ENCODE measurements around the gene OR10Z1.

Gene OR10Z1

DNA sequence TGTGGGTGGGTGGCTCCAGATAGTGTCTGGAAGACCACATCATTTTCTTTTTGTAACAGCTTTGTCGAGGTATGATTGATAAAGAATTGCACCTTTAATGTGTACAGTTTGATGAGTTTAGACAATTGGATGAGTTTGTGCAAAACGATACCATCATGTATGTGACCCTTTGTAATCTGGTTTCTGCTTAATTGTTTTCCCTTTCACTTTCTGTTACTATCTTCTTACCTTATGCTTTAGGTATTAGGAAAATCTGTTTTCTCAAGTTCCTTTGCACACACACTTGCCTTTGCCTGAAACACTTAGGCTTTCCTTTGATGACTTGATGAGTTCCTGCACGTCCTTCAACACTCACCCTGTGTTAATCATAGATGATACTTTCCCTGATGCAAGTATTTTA, 6.8 kb downstream of the OR10Z1 start:
- no peak for DNase-seq (ENCODE audit: insufficient read length)
- no peak for FAIRE-seq
- TF ChIP-seq POLR2AphosphoS5 (IDR thresholded peaks at IDR 0.05; ENCODE audit: low read depth, low read length) (no peak), POLR2A (IDR thresholded peaks at IDR 0.05; ENCODE audit: low read depth, low read length) (no peak), TAF1 (IDR thresholded peaks at IDR 0.05; ENCODE audit: borderline replicate concordance, low read depth, low read length) (no peak)

DNA sequence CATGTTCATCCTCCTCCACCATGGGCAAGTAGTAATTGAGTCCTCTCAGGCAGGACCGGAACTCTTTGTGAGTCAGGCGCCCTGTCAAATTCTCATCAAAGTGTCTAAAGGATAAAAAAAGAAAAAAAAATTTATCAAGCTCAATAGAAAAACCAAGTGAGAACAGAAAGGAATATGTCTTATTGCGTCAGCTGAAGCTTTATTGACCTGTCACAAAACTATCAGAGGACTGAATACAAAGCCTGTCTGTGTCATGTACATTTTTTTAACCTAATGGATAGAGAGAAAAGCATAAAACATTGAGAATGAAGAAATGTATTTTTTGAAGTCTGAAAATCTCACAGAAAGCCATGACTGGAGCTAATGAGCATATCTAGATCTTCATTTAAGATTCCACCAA, 8.7 kb downstream of the OR10Z1 start:
- FAIRE-seq (no peak), DNase-seq (ENCODE audit: insufficient read length) (no peak)
- TF ChIP-seq POLR2AphosphoS5 (IDR thresholded peaks at IDR 0.05; ENCODE audit: low read depth, low read length): no peak

DNA sequence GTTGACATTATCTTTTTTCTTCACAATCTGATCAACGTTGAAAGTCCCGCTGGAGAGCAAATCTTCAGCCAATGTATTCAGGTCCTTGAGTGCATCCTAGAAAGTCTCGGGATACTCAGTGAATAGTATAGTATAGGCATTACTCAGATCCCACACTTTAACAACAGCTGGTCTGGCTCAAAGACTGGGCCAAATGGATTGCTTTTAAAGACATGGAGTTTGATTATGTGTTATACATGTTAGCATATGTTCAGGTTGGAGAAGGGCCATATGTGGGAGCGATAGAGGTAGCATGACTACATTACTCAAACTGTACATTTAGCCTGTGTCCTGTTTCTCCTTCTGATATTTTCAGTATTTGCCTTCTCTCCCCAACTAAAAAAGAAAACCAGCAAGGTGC, 33.1 kb downstream of the OR10Z1 start:
- no peak for TF ChIP-seq TAF1 (IDR thresholded peaks at IDR 0.05; ENCODE audit: borderline replicate concordance, low read depth, low read length)
- TF ChIP-seq POLR2AphosphoS5 (IDR thresholded peaks at IDR 0.05; ENCODE audit: low read depth, low read length): no peak
- no peak for TF ChIP-seq POLR2A (IDR thresholded peaks at IDR 0.05; ENCODE audit: low read depth, low read length)
- no peak for FAIRE-seq

DNA sequence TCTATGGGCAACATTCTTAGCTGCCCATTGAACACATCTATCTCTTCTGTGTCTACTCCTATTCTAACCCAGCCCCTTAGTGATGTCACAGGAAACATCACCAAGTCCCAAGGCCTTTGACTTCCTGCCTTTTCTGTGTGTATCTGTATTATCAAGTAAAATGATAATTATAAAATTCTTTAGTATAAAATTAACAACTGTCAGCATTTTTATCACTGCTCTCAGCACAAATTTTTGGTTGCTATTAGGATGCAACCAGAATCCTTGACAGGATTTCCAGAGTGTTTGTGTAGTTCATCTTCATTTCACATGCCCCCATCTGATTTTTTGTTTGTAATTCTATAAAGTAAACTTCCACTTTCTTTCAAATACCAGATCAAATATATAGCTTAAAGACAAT, 33.8 kb downstream of the OR10Z1 start:
- no peak for DNase-seq (ENCODE audit: insufficient read length)
- no peak for FAIRE-seq
- TF ChIP-seq POLR2AphosphoS5 (IDR thresholded peaks at IDR 0.05; ENCODE audit: low read depth, low read length) (no peak), POLR2A (IDR thresholded peaks at IDR 0.05; ENCODE audit: low read depth, low read length) (no peak), TAF1 (IDR thresholded peaks at IDR 0.05; ENCODE audit: borderline replicate concordance, low read depth, low read length) (no peak)

More for the DNA sequence above, 33.1 kb downstream of the OR10Z1 start:
- DNase-seq (ENCODE audit: insufficient read length): no peak

DNA sequence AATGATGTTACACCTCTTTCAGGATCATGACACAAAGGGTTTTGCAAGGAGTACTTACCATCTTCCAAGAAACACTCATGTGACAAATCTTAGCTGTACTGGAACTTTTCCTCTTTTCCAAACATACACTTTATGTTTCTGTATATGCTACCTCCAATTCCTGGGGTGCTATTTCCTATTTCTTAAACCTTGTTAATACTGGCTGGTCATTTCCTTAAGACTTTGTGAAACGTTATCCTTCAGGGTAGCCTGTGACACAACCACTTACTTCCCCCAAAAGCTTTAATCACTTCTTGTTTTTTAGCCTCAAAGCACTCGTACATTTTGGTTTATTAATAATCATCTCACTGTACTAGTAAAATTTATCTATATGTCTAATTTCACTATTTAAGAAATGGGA, 39.4 kb downstream of the OR10Z1 start:
- FAIRE-seq: no peak
- no peak for TF ChIP-seq POLR2AphosphoS5 (IDR thresholded peaks at IDR 0.05; ENCODE audit: low read depth, low read length)
- no peak for TF ChIP-seq POLR2A (IDR thresholded peaks at IDR 0.05; ENCODE audit: low read depth, low read length)
- TF ChIP-seq TAF1 (IDR thresholded peaks at IDR 0.05; ENCODE audit: borderline replicate concordance, low read depth, low read length): no peak
- DNase-seq (ENCODE audit: insufficient read length): no peak

DNA sequence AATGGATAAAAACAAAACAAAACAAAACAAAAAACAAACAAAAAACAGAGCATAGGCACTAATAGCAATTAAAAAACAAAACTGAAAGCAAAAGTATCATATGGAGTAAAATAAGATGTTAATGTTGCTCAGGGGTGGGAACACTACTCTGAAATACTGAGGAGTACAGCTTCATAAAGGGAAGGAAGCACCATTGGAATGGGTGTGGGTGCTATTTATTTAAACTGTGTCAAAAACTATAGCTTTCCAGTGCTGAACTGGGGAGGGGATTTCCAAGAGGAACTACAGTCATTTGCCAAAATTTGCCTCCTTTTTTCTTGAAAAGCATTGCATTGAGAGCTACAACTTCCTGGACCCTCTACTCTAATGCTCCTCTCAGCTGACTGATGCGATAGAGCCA, 41.4 kb downstream of the OR10Z1 start:
- DNase-seq (ENCODE audit: insufficient read length) (no peak), FAIRE-seq (no peak)
- no peak for TF ChIP-seq POLR2AphosphoS5 (IDR thresholded peaks at IDR 0.05; ENCODE audit: low read depth, low read length)
- no peak for TF ChIP-seq POLR2A (IDR thresholded peaks at IDR 0.05; ENCODE audit: low read depth, low read length)
- no peak for TF ChIP-seq TAF1 (IDR thresholded peaks at IDR 0.05; ENCODE audit: borderline replicate concordance, low read depth, low read length)

DNA sequence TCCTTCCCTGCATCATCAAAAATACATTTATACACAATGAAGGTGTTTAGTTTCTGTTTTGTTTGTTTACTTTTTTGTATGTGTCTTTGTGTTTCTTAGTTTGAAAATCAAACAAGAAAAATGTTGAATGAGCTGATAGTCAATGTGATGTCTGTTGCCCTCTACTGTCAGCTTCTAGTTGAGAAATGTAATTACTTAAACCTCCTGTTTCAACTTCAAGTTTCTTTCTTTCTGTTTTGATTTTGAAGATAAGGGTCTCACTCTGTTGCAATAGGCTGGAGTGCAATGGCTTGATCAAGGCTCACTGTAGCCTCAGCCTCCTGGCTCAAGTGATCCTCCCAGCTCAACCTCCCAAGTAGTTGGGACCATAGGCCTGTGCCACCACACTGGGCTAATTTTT, 44.0 kb downstream of the OR10Z1 start:
- DNase-seq (ENCODE audit: insufficient read length) (no peak), FAIRE-seq (no peak)
- TF ChIP-seq POLR2A (IDR thresholded peaks at IDR 0.05; ENCODE audit: low read depth, low read length): no peak
- no peak for TF ChIP-seq POLR2AphosphoS5 (IDR thresholded peaks at IDR 0.05; ENCODE audit: low read depth, low read length)
- no peak for TF ChIP-seq TAF1 (IDR thresholded peaks at IDR 0.05; ENCODE audit: borderline replicate concordance, low read depth, low read length)

DNA sequence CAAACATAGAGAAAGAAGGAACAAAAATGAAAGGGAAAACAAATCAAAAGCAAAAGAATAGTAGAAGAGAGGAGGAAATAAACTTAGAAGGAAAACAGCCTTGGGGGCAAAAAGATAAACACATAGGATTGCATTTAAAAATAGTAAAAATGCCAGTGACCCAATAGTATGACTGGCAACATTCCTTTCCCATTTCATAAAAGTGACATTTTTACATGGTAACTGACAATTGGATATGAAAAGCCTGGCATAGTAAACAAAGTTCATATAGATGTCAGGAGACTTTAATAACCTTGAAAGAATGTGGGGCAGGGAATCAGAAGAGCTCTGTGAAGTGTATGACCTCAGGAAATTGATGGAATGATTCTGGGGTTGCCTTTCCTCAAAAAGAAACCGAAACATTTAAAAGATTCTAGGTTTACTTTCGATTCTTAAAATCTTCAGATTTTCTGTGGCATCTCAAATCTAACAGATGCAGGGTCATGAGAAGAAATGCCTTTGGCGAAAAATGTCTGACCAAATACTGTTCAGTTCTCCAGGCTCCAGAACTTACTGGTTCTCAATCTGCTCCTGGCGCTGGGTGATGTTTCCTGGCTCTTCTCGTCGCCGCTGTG, 47.8 kb downstream of the OR10Z1 start:
- no peak for TF ChIP-seq POLR2A (IDR thresholded peaks at IDR 0.05; ENCODE audit: low read depth, low read length)
- no peak for TF ChIP-seq TAF1 (IDR thresholded peaks at IDR 0.05; ENCODE audit: borderline replicate concordance, low read depth, low read length)
- TF ChIP-seq POLR2AphosphoS5 (IDR thresholded peaks at IDR 0.05; ENCODE audit: low read depth, low read length): no peak
- DNase-seq (ENCODE audit: insufficient read length) (no peak), FAIRE-seq (no peak)

DNA sequence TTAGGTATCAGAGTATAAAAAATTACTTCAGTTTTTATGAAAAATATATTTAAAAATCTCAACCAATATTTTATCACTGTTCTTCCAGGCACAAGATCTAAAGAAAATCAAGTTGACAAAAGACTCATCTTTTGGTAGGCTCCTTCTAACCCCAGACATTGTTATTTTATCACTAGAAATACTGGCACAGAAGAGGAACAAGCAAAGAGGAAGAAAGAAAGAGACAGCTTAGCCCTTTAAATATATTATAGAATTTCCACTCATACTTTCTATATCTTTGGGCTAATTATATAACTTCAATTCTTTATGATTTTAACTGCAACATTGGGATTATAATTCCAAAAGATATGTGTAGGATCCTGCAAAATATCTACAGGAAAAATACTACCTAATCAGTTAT, 49.0 kb downstream of the OR10Z1 start:
- DNase-seq (ENCODE audit: insufficient read length) (no peak), FAIRE-seq (no peak)
- TF ChIP-seq POLR2A (IDR thresholded peaks at IDR 0.05; ENCODE audit: low read depth, low read length) (no peak), POLR2AphosphoS5 (IDR thresholded peaks at IDR 0.05; ENCODE audit: low read depth, low read length) (no peak), TAF1 (IDR thresholded peaks at IDR 0.05; ENCODE audit: borderline replicate concordance, low read depth, low read length) (no peak)

DNA sequence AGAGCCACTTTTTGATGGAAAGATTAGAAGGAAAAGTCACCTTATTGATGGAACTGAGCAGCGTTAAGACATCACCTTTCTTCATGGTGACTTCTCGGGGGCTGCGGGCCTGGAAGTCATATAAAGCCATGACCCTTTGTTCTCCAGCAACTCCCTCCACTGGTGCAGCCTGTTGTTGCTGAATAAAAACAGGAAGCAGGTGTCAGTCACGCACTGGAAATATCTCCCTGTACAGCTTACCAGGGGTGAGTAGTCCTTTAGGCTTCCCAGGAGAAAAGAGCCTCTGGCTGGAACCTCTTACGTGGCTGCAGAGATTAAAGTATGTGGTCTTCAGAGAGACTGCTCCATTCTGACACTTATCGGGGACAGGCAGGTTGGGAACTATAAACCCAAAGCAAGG, 49.5 kb downstream of the OR10Z1 start:
- TF ChIP-seq POLR2AphosphoS5 (IDR thresholded peaks at IDR 0.05; ENCODE audit: low read depth, low read length) (no peak), TAF1 (IDR thresholded peaks at IDR 0.05; ENCODE audit: borderline replicate concordance, low read depth, low read length) (no peak), POLR2A (IDR thresholded peaks at IDR 0.05; ENCODE audit: low read depth, low read length) (no peak)
- no peak for DNase-seq (ENCODE audit: insufficient read length)
- FAIRE-seq: no peak
